MCF 10A (cell line): ENCODE measurements around the gene MT1M. TPM values are rescaled to one million over a fixed set of nuclear protein-coding genes. Genes with fewer than 3 reads are reported as not detected.

Experiments
- BruUV-seq: library from RNA; stranded (reverse); fragments of 400-500 nt; replicated peaks from 2 replicates; lab custom pipeline; 2021; lab: Mats Ljungman, UMichigan
- CTCF ChIA-PET: fragments of 300-600 bp; sonication (Branson Sonifier 250); formaldehyde crosslinking; extraction: SDS; loops from one replicate; lab custom pipeline; 2021; ENCODE audit warnings: antibody characterized with exemption, inconsistent platforms; lab: Yijun Ruan, JAX
- POLR2A ChIA-PET: fragments of 300-600, 350-650 bp; sonication (Branson Sonifier 250); formaldehyde crosslinking; extraction: SDS; loops from one replicate; lab custom pipeline; 2020; ENCODE audit warnings: antibody characterized with exemption, inconsistent platforms; lab: Yijun Ruan, JAX
- DNase-seq: peaks from one replicate; pipeline ENCODE4 v3.0.0-alpha.2; 2018; ENCODE audit not compliant: unreplicated experiment
- H3K27ac Mint-ChIP-seq: one replicate; pipeline ENCODE4 v1.8.0; 2022; ENCODE audit warnings: mild to moderate bottlenecking, low read depth, mixed read lengths; ENCODE audit not compliant: unreplicated experiment
- H3K27me3 Mint-ChIP-seq: one replicate; pipeline ENCODE4 v1.8.0; 2022; ENCODE audit warnings: mixed read lengths; ENCODE audit not compliant: insufficient read depth, unreplicated experiment
- H3K36me3 Mint-ChIP-seq: one replicate; pipeline ENCODE4 v1.8.0; 2022; ENCODE audit warnings: mild to moderate bottlenecking, moderate library complexity, mixed read lengths; ENCODE audit not compliant: insufficient read depth, unreplicated experiment
- H3K4me1 Mint-ChIP-seq: one replicate; pipeline ENCODE4 v1.8.0; 2022; ENCODE audit warnings: mixed read lengths; ENCODE audit not compliant: insufficient read depth, unreplicated experiment
- H3K4me3 Mint-ChIP-seq: one replicate; pipeline ENCODE4 v1.8.0; 2022; ENCODE audit warnings: mild to moderate bottlenecking, moderate library complexity, mixed read lengths; ENCODE audit not compliant: unreplicated experiment
- H3K9me3 Mint-ChIP-seq: one replicate; pipeline ENCODE4 v1.8.0; 2022; ENCODE audit warnings: mixed read lengths; ENCODE audit not compliant: unreplicated experiment
- CTCF ChIP-seq: fragments of 200-600 bp; IDR thresholded peaks from one replicate; pipeline ENCODE4 v1.8.0; 2022; ENCODE audit warnings: antibody characterized with exemption, mild to moderate bottlenecking; ENCODE audit not compliant: unreplicated experiment
- intact Hi-C: fragments of 100-400 bp; cut with micrococcal nuclease; formaldehyde crosslinking; loops from 2 replicates; pipeline ENCODE4 v1.14.1; 2022
- total RNA-seq: library from RNA; stranded (reverse); gene quantifications from 2 replicates; pipeline ENCODE4 v1.2.3, GENCODE V29; 2022

The MT1M gene
- total RNA-seq, 1 experiment from 2014 or later: not detected

- H3K4me3 Mint-ChIP-seq: no peak within 1 kb of the TSS
- no peaks in the 10 kb centered on the region for H3K4me1 Mint-ChIP-seq
- H3K27ac Mint-ChIP-seq: no peak within 1 kb of the TSS
- ChIA-PET CTCF (interaction anchor here (0.8 to 1.0 kb wide), 2 partner anchors 38 to 67 kb away, joined by 3 read pairs; no protein-coding TSS in a partner anchor), POLR2A (interaction anchor here (1.1 kb wide), 1 partner anchor 34 kb away, joined by 4 read pairs; no protein-coding TSS in a partner anchor)
- DNase-seq: no peak
- TF ChIP-seq CTCF: no peak
- intact Hi-C loops: no loop called here
- H3K36me3 Mint-ChIP-seq: no peaks in the 10 kb centered on the region
- BruUV-seq: no TSS peak
- peaks cover 9% of the 10 kb centered on the region for H3K27me3 Mint-ChIP-seq
- H3K9me3 Mint-ChIP-seq: no peaks in the 10 kb centered on the region
These were observed 35.4 kb downstream of the MT1M start, which contains the start of gene MT1G for GRCh38 chr16:56667581-56668571. MT1G (minus strand) TSS chr16:56668065; CDS start chr16:56667993, 72 bp downstream.

GRCh38 chr16:56669005-56669839 is 36.8 kb downstream of the MT1M start, which contains the start of gene MT1H:
MT1H (plus strand) TSS chr16:56669814; CDS start chr16:56669885, 71 bp downstream.
- Mint-ChIP-seq H3K27ac (no peak within 1 kb of the TSS), H3K27me3 (peaks cover 9% of the 10 kb centered on the region), H3K4me1 (no peaks in the 10 kb centered on the region), H3K4me3 (no peak within 1 kb of the TSS), H3K9me3 (no peaks in the 10 kb centered on the region), H3K36me3 (no peaks in the 10 kb centered on the region)
- POLR2A ChIA-PET: no interaction called here
- DNase-seq: no peak
- no TSS peak for BruUV-seq
- CTCF ChIA-PET: interaction anchor here (0.6 to 1.7 kb wide), 4 partner anchors 33 to 136 kb away, joined by 3 to 5 read pairs (median 3); no protein-coding TSS in a partner anchor
- TF ChIP-seq CTCF: no peak
- intact Hi-C loops: no loop called here

GRCh38 chr16:56669840-56670619 is 37.6 kb downstream of the MT1M start:
- POLR2A ChIA-PET: interaction anchor here (0.6 to 1.5 kb wide), 3 partner anchors 13 to 60 kb away, joined by 3 read pairs; no protein-coding TSS in a partner anchor
- Mint-ChIP-seq H3K36me3 (no peaks in the 10 kb centered on the region), H3K27me3 (peaks cover 9% of the 10 kb centered on the region), H3K9me3 (no peaks in the 10 kb centered on the region), H3K27ac (no peak overlapping the region), H3K4me3 (no peak overlapping the region), H3K4me1 (no peaks in the 10 kb centered on the region)
- no TSS peak for BruUV-seq
- no peak for TF ChIP-seq CTCF
- CTCF ChIA-PET: interaction anchor here (0.6 to 1.7 kb wide), 2 partner anchors 32 to 135 kb away, joined by 3 to 5 read pairs; no protein-coding TSS in a partner anchor
- DNase-seq: no peak
- intact Hi-C loops: no loop called here
